SU-DHL-6 (cell line): ENCODE data around the gene GDNF.
"Not testable (repeated sequence)": the region's sequence is repeated elsewhere in the genome, so short reads cannot be mapped to it uniquely, and the experiment has no call there.

ENCODE experiments used
- H2AFZ ChIP-seq: fragments of 200-600 bp; sonication (generic); 2 replicates; pipeline ENCODE4 v1.6.1; 2014; ENCODE audit warnings: low read depth, mild to moderate bottlenecking, moderate library complexity, mixed read lengths, antibody characterized with exemption, low read length; ENCODE audit not compliant: severe bottlenecking
- H3F3A ChIP-seq: fragments of 200-600 bp; shearing (Covaris generic); 2 replicates; pipeline ENCODE4 v1.6.0; 2016; ENCODE audit warnings: antibody characterized with exemption, mild to moderate bottlenecking; ENCODE audit not compliant: insufficient read depth
- H3K27ac ChIP-seq: fragments of 200-600 bp; sonication (generic); 2 replicates; pipeline ENCODE4 v1.5.1; 2016; ENCODE audit warnings: low read depth, mild to moderate bottlenecking, low read length, moderate library complexity, mixed read lengths
- H3K27me3 ChIP-seq: fragments of 200-600 bp; sonication (generic), shearing (Covaris generic); 2 replicates; pipeline ENCODE4 v1.6.0; 2014; ENCODE audit warnings: mild to moderate bottlenecking, low read length
- H3K36me3 ChIP-seq: fragments of 200-600 bp; sonication (generic); 2 replicates; pipeline ENCODE4 v1.6.1; 2014; ENCODE audit warnings: mild to moderate bottlenecking, low read length, mixed read lengths
- H3K4me2 ChIP-seq: fragments of 300-600, 200-600 bp; shearing (Covaris generic), sonication (generic); 2 replicates; pipeline ENCODE4 v1.6.0; 2014; ENCODE audit warnings: low read length, low read depth, mild to moderate bottlenecking; ENCODE audit not compliant: poor library complexity, severe bottlenecking
- H3K4me3 ChIP-seq: fragments of 200-600 bp; sonication (generic); 2 replicates; pipeline ENCODE4 v1.5.1; 2014; ENCODE audit warnings: antibody characterized with exemption, low read length, mild to moderate bottlenecking, mixed read lengths; ENCODE audit not compliant: insufficient read depth, poor library complexity, severe bottlenecking
- H3K79me2 ChIP-seq: fragments of 200-600 bp; sonication (generic); 2 replicates; pipeline ENCODE4 v1.6.1; 2014; ENCODE audit warnings: mild to moderate bottlenecking, low read length, moderate library complexity; ENCODE audit not compliant: insufficient read depth
- H3K9ac ChIP-seq: fragments of 200-600 bp; sonication (generic); 2 replicates; pipeline ENCODE4 v1.7.0; 2014; ENCODE audit warnings: mild to moderate bottlenecking, low read length
- H3K9me2 ChIP-seq: fragments of 200-600 bp; sonication (generic); replicated peaks from 2 replicates; pipeline ENCODE4 v1.6.1; 2014; ENCODE audit warnings: low read length; ENCODE audit not compliant: insufficient read depth
- H3K9me3 ChIP-seq: fragments of 200-600 bp; sonication (generic); 2 replicates; pipeline ENCODE4 v1.6.1; 2014; ENCODE audit warnings: low read length, mixed read lengths; ENCODE audit not compliant: insufficient read depth
- H4K20me1 ChIP-seq: fragments of 200-600 bp; sonication (generic); 2 replicates; pipeline ENCODE4 v1.6.1; 2014; ENCODE audit warnings: low read depth, mild to moderate bottlenecking, antibody characterized with exemption, low read length, moderate library complexity, mixed read lengths
- EZH2phosphoT487 ChIP-seq: fragments of 200-600 bp; sonication (generic), shearing (Covaris generic); conservative IDR thresholded peaks from 2 replicates; pipeline ENCODE4 v1.6.1; 2018; ENCODE audit warnings: mild to moderate bottlenecking, antibody characterized with exemption, low read length, moderate library complexity, mixed read lengths
- TF ChIP-seq, protein P1 (sequence below): fragments of 200-600 bp; sonication (generic); IDR thresholded peaks from one replicate; pipeline ENCODE4 v1.5.1; 2017; ENCODE audit warnings: antibody characterized with exemption, mild to moderate bottlenecking, low read length, moderate library complexity; ENCODE audit not compliant: insufficient read depth, poor library complexity, severe bottlenecking

Gene GDNF

DNA sequence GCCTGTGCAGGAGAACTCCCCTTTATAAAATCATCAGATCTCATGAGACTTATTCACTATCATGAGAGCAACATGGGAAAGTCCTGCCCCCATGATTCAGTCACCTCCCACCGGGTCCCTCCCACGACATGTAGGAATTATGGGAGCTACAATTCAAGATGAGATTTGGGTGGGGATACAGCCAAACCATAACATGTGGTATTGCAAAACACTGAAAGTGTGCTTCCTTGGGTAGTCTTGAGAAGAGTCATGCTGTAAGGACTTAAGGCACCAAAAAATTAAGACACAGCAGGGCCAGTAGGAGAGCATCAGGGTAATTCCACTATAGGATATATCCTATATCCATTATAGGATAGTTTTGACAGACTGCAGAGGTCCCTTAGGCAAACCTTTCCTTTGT, 29.4 kb upstream of the GDNF start:
- Histone ChIP-seq H3K79me2 (no peaks in the 10 kb centered on the region), H2AFZ (no peak overlapping the region), H3K27me3 (no peaks in the 10 kb centered on the region), H3K36me3 (no peaks in the 10 kb centered on the region), H3K4me2 (no peak overlapping the region), H3F3A (no peaks in the 10 kb centered on the region), H4K20me1 (no peaks in the 10 kb centered on the region), H3K9me3 (no peaks in the 10 kb centered on the region), H3K27ac (no peak overlapping the region), H3K4me3 (no peak overlapping the region), H3K9ac (no peak overlapping the region), H3K9me2 (no peaks in the 10 kb centered on the region)
- TF ChIP-seq EZH2phosphoT487 = no peak
- TF ChIP-seq, protein P1, sequence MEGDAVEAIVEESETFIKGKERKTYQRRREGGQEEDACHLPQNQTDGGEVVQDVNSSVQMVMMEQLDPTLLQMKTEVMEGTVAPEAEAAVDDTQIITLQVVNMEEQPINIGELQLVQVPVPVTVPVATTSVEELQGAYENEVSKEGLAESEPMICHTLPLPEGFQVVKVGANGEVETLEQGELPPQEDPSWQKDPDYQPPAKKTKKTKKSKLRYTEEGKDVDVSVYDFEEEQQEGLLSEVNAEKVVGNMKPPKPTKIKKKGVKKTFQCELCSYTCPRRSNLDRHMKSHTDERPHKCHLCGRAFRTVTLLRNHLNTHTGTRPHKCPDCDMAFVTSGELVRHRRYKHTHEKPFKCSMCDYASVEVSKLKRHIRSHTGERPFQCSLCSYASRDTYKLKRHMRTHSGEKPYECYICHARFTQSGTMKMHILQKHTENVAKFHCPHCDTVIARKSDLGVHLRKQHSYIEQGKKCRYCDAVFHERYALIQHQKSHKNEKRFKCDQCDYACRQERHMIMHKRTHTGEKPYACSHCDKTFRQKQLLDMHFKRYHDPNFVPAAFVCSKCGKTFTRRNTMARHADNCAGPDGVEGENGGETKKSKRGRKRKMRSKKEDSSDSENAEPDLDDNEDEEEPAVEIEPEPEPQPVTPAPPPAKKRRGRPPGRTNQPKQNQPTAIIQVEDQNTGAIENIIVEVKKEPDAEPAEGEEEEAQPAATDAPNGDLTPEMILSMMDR = no peak

DNA sequence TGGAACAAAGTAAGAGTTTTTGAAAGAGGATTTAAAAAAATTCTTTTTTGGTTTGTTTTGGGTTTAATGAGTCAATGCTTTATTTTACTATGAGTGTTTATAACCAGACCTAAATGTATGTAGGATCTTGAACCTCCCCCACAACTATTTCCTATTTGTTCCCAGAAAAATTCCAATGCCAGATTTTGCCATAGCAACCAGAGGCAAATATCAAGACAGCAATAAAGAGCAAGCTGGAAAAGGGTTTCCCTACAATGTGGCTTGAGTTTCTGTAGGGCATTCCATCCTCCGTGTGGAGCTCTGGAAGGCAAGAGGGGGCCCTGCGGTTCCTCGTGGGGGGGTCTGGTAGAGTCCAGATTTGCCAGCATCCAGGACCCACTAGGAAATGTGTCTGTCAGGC, 27.8 kb upstream of the GDNF start:
- no peaks in the 10 kb centered on the region for H3K36me3 ChIP-seq
- H3K9me3 ChIP-seq = no peaks in the 10 kb centered on the region
- no peaks in the 10 kb centered on the region for H4K20me1 ChIP-seq
- H3K4me2 ChIP-seq = no peak overlapping the region
- no peak overlapping the region for H3K9ac ChIP-seq
- TF ChIP-seq, protein P1 = no peak
- no peak for TF ChIP-seq EZH2phosphoT487
- H3K79me2 ChIP-seq = no peaks in the 10 kb centered on the region
- H2AFZ ChIP-seq = no peak overlapping the region
- no peaks in the 10 kb centered on the region for H3K27me3 ChIP-seq
- no peak overlapping the region for H3K27ac ChIP-seq
- no peak overlapping the region for H3K4me3 ChIP-seq
- H3K9me2 ChIP-seq = no peaks in the 10 kb centered on the region
- no peaks in the 10 kb centered on the region for H3F3A ChIP-seq

DNA sequence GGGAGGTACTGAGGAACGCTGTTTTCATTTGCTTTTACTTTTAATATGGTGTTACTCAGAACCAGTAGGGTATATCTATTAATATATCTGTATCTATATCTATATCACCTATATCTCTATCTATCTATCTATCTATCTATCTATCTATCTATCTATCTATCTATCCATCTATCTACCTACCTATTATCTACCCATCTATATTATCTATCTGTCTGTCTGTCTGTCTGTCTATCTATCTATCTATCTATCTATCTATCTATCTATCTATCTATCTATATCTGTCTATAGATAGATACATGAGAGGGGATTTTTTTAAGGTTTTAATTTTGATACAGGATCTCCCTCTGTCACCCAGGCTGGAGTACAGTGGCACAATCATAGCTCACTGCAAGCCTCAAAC, 23.1 kb upstream of the GDNF start:
- H3K27ac ChIP-seq, H3K9ac ChIP-seq, H3K9me3 ChIP-seq, H3K4me2 ChIP-seq, H2AFZ ChIP-seq, H3K4me3 ChIP-seq, H3K9me2 ChIP-seq, H3F3A ChIP-seq, H3K79me2 ChIP-seq, H4K20me1 ChIP-seq, H3K27me3 ChIP-seq, H3K36me3 ChIP-seq: not testable (repeated sequence)

DNA sequence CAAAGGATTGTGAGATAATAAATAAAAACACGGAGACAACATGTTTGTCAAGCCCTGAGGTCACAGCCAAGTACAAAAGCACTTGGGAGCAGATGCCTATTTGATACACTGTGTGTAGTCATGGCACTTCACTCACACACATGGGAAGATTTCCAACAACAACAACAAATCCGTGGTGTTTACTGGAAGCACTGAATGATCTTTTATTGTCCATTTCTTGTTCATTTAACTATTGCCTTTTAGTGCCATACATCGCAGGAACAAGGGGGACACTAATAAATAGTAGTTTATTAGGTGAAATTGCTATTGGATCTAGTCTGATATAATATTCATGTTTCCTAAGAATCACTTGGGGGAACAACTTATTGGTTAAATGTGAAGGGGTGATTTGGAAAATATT, 20.4 kb upstream of the GDNF start:
- Histone ChIP-seq H3K9me3 (no peaks in the 10 kb centered on the region), H3K9me2 (no peaks in the 10 kb centered on the region), H3K79me2 (no peaks in the 10 kb centered on the region), H3K36me3 (no peaks in the 10 kb centered on the region), H4K20me1 (no peaks in the 10 kb centered on the region), H3K27me3 (no peaks in the 10 kb centered on the region), H2AFZ (no peak overlapping the region), H3K9ac (no peak overlapping the region), H3K27ac (no peak overlapping the region), H3F3A (no peaks in the 10 kb centered on the region), H3K4me2 (peak overlapping the region; percentile 5), H3K4me3 (no peak overlapping the region)
- no peak for TF ChIP-seq EZH2phosphoT487
- TF ChIP-seq, protein P1 = no peak
